GM23338 (cell line): Measurements from ENCODE around the gene SLC16A13. TPM values are rescaled to one million over a fixed set of nuclear protein-coding genes. Genes with fewer than 3 reads are reported as not detected.

Experiments used
- ATAC-seq: fragments of 200-7000 bp; cut with Tn5 transposase; 3 replicates; pipeline ENCODE4 v1.9.1; 2020
- DNase-seq: peaks from one replicate; pipeline ENCODE4 v3.0.0-alpha.2; 2015; ENCODE audit warnings: low spot score
- H2AFZ ChIP-seq: fragments of 200-600 bp; sonication (generic); 2 replicates; pipeline ENCODE4 v1.8.0; 2016; ENCODE audit warnings: antibody characterized with exemption, mild to moderate bottlenecking, moderate library complexity
- H3F3A ChIP-seq: fragments of 200-600 bp; sonication (generic); replicated peaks from 2 replicates; pipeline ENCODE4 v1.8.0; 2017; ENCODE audit warnings: antibody characterized with exemption, mixed run types, low read depth
- H3K27ac ChIP-seq: fragments of 200-600 bp; sonication (generic); 2 replicates; pipeline ENCODE4 v1.6.1; 2016; ENCODE audit warnings: low read depth
- H3K27me3 ChIP-seq: fragments of 200-600 bp; sonication (generic); 2 replicates; pipeline ENCODE4 v1.8.0; 2016; ENCODE audit warnings: mild to moderate bottlenecking, mixed run types, moderate library complexity; ENCODE audit not compliant: insufficient read depth
- H3K36me3 ChIP-seq: fragments of 200-600 bp; sonication (generic); 2 replicates; pipeline ENCODE4 v1.8.0; 2016; ENCODE audit warnings: mild to moderate bottlenecking; ENCODE audit not compliant: insufficient read depth
- H3K4me1 ChIP-seq: fragments of 200-600 bp; sonication (generic); 2 replicates; pipeline ENCODE4 v1.8.0; 2016; ENCODE audit warnings: mild to moderate bottlenecking, moderate library complexity; ENCODE audit not compliant: insufficient read depth
- H3K4me2 ChIP-seq: fragments of 200-600 bp; sonication (generic); 2 replicates; pipeline ENCODE4 v1.7.1; 2017; ENCODE audit warnings: mixed run types
- H3K4me3 ChIP-seq: fragments of 200-600 bp; sonication (generic); 2 replicates; pipeline ENCODE4 v1.6.1; 2016; ENCODE audit warnings: mixed run types
- H3K79me2 ChIP-seq: fragments of 200-600 bp; sonication (generic); replicated peaks from 2 replicates; pipeline ENCODE4 v1.8.0; 2017; ENCODE audit warnings: mild to moderate bottlenecking; ENCODE audit not compliant: insufficient read depth
- H3K9me2 ChIP-seq: fragments of 200-600 bp; sonication (generic); 2 replicates; pipeline ENCODE4 v1.8.0; 2017; ENCODE audit not compliant: insufficient read depth
- H4K20me1 ChIP-seq: fragments of 200-600 bp; sonication (generic); replicated peaks from 2 replicates; pipeline ENCODE4 v1.8.0; 2017; ENCODE audit warnings: mild to moderate bottlenecking; ENCODE audit not compliant: insufficient read depth
- H3K27ac Mint-ChIP-seq: 2 replicates; pipeline ENCODE4 v1.8.0; 2020; ENCODE audit warnings: inconsistent platforms, mild to moderate bottlenecking, moderate library complexity, mixed read lengths
- H3K27me3 Mint-ChIP-seq: 3 replicates; pipeline ENCODE4 v1.8.0; 2022; ENCODE audit warnings: low read depth, mild to moderate bottlenecking, moderate library complexity, mixed read lengths, inconsistent platforms; ENCODE audit not compliant: insufficient read depth, poor library complexity
- H3K36me3 Mint-ChIP-seq: 3 replicates; pipeline ENCODE4 v1.8.0; 2021; ENCODE audit warnings: low read depth, mild to moderate bottlenecking, inconsistent platforms, moderate library complexity, mixed read lengths
- H3K4me1 Mint-ChIP-seq: 3 replicates; pipeline ENCODE4 v1.8.0; 2020; ENCODE audit warnings: mild to moderate bottlenecking, inconsistent platforms, mixed read lengths
- H3K4me3 Mint-ChIP-seq: 3 replicates; pipeline ENCODE4 v1.8.0; 2021; ENCODE audit warnings: moderate library complexity, mild to moderate bottlenecking, inconsistent platforms, mixed read lengths
- H3K9me3 Mint-ChIP-seq: 3 replicates; pipeline ENCODE4 v1.8.0; 2020; ENCODE audit warnings: moderate library complexity, mild to moderate bottlenecking, inconsistent platforms, mixed read lengths
- ETS1 ChIP-seq: IDR thresholded peaks from 2 replicates; pipeline ENCODE4 v1.6.1; 2016; ENCODE audit warnings: antibody characterized with exemption
- EZH2phosphoT487 ChIP-seq: fragments of 200-600 bp; sonication (generic); IDR thresholded peaks from one replicate; pipeline ENCODE4 v1.8.1; 2018; ENCODE audit warnings: antibody characterized with exemption; ENCODE audit not compliant: unreplicated experiment
- JUNB ChIP-seq: IDR thresholded peaks from one replicate; pipeline ENCODE4 v1.6.1; 2016; ENCODE audit warnings: antibody characterized with exemption; ENCODE audit not compliant: unreplicated experiment
- POLR2AphosphoS5 ChIP-seq: IDR thresholded peaks from 2 replicates; pipeline ENCODE4 v1.6.1; 2016; ENCODE audit warnings: antibody characterized with exemption, low read depth
- REST ChIP-seq: IDR thresholded peaks from one replicate; pipeline ENCODE4 v1.6.1; 2018; ENCODE audit warnings: antibody characterized with exemption; ENCODE audit not compliant: unreplicated experiment
- STAT1 ChIP-seq: IDR thresholded peaks from one replicate; pipeline ENCODE4 v1.6.1; 2016; ENCODE audit warnings: antibody characterized with exemption; ENCODE audit not compliant: unreplicated experiment
- ZNF114 ChIP-seq: fragments of 250-450 bp; sonication (Bioruptor Pico); IDR thresholded peaks from 2 replicates; pipeline ENCODE4 v1.5.0; 2020; ENCODE audit warnings: mild to moderate bottlenecking, moderate library complexity
- ZNF331 ChIP-seq: fragments of 250-450 bp; sonication (Bioruptor Pico); IDR thresholded peaks from 2 replicates; pipeline ENCODE4 v1.5.0; 2020; ENCODE audit warnings: low read depth, mild to moderate bottlenecking, moderate library complexity
- polyA plus RNA-seq: library from polyadenylated mRNA; unstranded; fragments of >200 nt; fragmentation: Nextera tagmentation; extraction: Ambion mirVana; gene quantifications from 2 replicates; pipeline ENCODE4 v1.2.1, GENCODE V29; 2016
- total RNA-seq: library from RNA; depleted of rRNA; stranded (reverse); fragments of >200 nt; shearing (Covaris generic); gene quantifications from 2 replicates; pipeline ENCODE4 v1.2.3, GENCODE V29; 2014

Gene SLC16A13
- total and polyA plus RNA-seq, 2 experiments from 2014 or later: 2.2 to 4.7 TPM

- Histone ChIP-seq H3K79me2 (no peaks in the 10 kb centered on the region), H3K4me2 (no peak overlapping the region), H3K4me3 (no peak overlapping the region), H4K20me1 (no peaks in the 10 kb centered on the region), H2AFZ (peak overlapping the region; percentile 10; the same call in 1 of the 2 replicates), H3K27ac (no peak overlapping the region), H3F3A (no peaks in the 10 kb centered on the region), H3K27me3 (no peaks in the 10 kb centered on the region), H3K4me1 (no peaks in the 10 kb centered on the region), H3K36me3 (no peaks in the 10 kb centered on the region), H3K9me2 (no peaks in the 10 kb centered on the region)
- TF ChIP-seq ETS1 (no peak), EZH2phosphoT487 (no peak), POLR2AphosphoS5 (no peak)
- H3K9me3 Mint-ChIP-seq: no peaks in the 10 kb centered on the region; the same call in 2 of the 3 replicates
- no peak overlapping the region for H3K27ac Mint-ChIP-seq
- H3K36me3 Mint-ChIP-seq: no peaks in the 10 kb centered on the region; the same call in 2 of the 3 replicates
- DNase-seq (no peak), ATAC-seq (no peak)
- peaks cover 13% of the 10 kb centered on the region for H3K27me3 Mint-ChIP-seq
- H3K4me1 Mint-ChIP-seq: no peaks in the 10 kb centered on the region; the same call in 2 of the 3 replicates
- no peak overlapping the region for H3K4me3 Mint-ChIP-seq
Observed at GRCh38 chr17:7080456-7081041, 44.7 kb downstream of the SLC16A13 start.

- Histone ChIP-seq H3K4me1 (no peaks in the 10 kb centered on the region), H3K4me2 (no peak overlapping the region), H3K27me3 (no peaks in the 10 kb centered on the region), H3K79me2 (no peaks in the 10 kb centered on the region), H3K4me3 (no peak overlapping the region), H3K36me3 (no peaks in the 10 kb centered on the region), H3F3A (no peaks in the 10 kb centered on the region), H3K9me2 (0 out of 2 replicates have a peak, but pooled peaks cover 5% of the 10 kb centered on the region), H2AFZ (no peak overlapping the region), H4K20me1 (no peaks in the 10 kb centered on the region), H3K27ac (no peak overlapping the region)
- no peaks in the 10 kb centered on the region; the same call in 2 of the 3 replicates for H3K36me3 Mint-ChIP-seq
- H3K27ac Mint-ChIP-seq: no peak overlapping the region
- ATAC-seq (no peak), DNase-seq (no peak)
- no peaks in the 10 kb centered on the region; the same call in 2 of the 3 replicates for H3K4me1 Mint-ChIP-seq
- no peaks in the 10 kb centered on the region; the same call in 2 of the 3 replicates for H3K9me3 Mint-ChIP-seq
- H3K4me3 Mint-ChIP-seq: no peak overlapping the region
- H3K27me3 Mint-ChIP-seq: peaks cover 13% of the 10 kb centered on the region
- peak; percentile 64 for TF ChIP-seq REST
- no peak for TF ChIP-seq JUNB
- no peak for TF ChIP-seq ETS1
- no peak for TF ChIP-seq ZNF114 (CRISPR knock-in tag)
- TF ChIP-seq ZNF331 (CRISPR knock-in tag): no peak
- TF ChIP-seq POLR2AphosphoS5: no peak
- TF ChIP-seq EZH2phosphoT487: no peak
- TF ChIP-seq STAT1: no peak
Observed at GRCh38 chr17:7081341-7082062, 45.7 kb downstream of the SLC16A13 start.
